GM19395 (cell line): ENCODE measurements around the gene OR2AG2.

Experiments used
- ATAC-seq: cut with Tn5 transposase; IDR thresholded peaks from one replicate; pipeline ENCODE4 v1.9.1; 2021; ENCODE audit warnings: mild to moderate bottlenecking, moderate library complexity; ENCODE audit not compliant: unreplicated experiment

Gene OR2AG2

DNA sequence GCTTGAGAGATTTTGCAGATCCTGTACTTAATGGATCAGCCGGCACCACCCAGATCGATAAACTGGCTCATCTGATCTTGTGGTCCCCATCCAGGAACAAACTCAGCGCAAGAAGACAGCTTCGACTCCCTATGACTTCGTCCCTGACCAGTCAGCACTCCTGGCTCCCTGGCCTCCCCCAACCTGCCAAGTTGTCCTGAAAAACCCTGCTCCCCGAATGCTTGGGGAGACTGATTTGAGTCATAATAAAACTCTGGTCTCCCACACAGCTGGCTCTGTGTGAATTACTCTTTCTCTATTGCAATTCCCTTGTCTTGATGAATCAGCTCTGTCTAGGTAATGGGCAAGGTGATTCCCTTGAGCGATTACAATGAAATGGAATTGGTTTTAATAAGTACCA, 29.5 kb downstream of the OR2AG2 start:
- ATAC-seq = no peak

DNA sequence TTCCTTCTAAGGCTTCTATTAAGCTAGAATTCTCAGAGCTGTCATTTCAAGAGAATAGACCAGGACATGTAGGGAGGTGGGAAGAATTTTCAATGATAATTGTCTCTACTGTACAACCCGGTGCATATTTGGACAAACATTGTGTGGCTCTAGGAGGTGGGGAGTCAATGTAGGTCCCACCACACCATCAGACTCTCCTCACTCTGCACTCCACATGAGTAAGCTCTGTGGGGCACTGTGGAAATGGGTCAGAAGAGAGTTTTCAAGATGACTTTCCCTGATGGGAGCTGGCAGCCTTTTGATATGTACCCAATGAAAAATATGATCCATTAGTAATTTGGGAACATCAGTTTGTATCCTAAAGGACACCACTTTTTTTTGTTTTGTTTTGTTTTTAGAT, 33.2 kb downstream of the OR2AG2 start:
- ATAC-seq = no peak

DNA sequence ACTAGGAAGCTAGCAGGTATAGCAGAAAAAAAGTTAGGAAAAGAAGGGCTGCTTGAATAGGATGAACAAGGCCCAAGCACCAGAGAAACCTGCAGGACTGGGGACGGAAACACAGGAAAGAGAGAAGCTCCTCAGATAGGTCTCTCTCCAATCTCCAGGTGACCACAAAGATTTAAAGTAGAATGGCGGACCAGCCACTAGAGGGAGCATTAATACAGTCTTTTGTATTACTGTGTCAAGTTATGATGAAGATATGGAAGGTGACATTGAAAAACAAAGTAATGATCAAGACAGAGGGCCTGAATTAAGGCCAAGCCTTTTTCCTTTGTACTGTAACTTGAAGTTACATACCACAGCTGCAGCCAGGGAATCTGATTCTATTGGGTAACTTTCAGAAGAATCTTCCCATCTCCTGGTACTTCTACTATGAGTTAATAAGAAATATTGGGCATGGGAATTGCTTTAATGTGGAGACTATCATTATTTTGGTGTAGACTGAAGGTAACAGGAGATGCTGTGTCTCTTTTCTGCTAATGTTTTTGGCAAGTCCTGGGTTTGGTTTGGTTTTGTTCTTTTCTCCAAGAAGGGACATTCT, 33.8 kb downstream of the OR2AG2 start:
- ATAC-seq = peak; percentile 84

DNA sequence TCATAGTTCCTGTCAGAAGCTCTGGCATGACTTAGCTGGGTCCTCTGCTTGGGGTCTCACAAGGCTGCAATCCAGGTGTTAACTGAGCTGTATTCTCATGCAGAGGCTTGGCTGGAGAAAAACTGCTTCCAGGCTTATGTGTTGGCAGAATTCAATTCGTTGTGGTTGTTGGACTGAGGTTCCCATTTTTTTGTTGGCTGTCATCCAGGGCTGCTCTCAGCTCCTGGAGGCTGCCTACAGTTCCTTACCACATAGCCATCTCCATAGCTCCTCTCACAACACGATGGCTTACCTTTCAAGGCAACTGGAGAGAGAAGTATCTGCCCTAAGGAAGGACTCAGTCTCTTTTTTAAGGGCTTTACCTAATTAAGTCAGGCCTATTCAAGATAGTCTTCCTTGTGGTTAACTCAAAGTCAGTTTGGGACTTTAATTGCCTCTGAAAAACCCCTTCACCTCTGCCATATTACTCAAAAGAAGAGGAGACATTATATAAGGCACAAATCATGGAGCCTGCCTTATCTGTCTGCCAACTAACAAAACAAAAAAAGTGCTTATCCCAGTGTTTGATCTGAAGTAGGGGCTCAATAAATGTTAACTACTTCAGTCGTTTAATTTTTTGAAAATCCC, 35.2 kb downstream of the OR2AG2 start:
- ATAC-seq = no peak

DNA sequence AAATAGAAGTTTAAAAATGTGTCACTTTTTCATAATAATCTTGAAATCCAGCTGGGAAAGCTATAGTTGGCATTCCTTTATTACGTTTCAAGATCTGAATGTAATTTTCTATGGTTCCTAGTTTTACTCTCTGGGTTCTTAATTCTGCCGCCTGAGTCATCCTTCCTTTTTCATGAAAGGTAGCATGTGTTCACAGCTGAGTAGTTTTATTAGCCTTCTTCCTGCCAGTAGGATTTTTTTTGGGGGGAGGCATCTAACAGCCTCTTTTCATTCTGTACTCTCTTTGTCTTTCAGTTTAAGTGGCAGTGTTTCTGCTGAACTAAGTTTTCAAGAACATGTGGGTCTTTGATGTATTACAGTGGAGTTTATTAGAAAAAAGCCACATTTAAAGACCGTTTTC, 36.5 kb downstream of the OR2AG2 start:
- ATAC-seq = no peak

DNA sequence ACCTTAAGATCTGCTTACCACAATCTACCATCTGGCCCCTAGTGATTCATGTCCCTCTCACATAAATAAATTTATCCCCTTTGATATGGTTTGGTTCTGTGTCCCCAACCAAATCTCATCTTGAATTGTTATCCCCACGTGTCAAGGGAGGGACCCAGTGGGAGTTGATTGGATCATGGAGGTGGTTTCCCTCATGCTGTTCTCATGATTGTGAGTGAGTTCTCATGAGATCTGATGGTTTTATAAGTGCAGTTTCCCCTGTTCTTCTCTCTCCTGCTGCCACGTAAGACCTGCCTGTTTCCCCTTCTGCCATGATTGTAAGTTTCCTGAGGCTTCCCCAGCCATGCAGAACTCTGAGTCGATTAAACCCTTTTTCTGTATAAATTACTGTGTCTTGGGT, 37.2 kb downstream of the OR2AG2 start:
- ATAC-seq = no peak

DNA sequence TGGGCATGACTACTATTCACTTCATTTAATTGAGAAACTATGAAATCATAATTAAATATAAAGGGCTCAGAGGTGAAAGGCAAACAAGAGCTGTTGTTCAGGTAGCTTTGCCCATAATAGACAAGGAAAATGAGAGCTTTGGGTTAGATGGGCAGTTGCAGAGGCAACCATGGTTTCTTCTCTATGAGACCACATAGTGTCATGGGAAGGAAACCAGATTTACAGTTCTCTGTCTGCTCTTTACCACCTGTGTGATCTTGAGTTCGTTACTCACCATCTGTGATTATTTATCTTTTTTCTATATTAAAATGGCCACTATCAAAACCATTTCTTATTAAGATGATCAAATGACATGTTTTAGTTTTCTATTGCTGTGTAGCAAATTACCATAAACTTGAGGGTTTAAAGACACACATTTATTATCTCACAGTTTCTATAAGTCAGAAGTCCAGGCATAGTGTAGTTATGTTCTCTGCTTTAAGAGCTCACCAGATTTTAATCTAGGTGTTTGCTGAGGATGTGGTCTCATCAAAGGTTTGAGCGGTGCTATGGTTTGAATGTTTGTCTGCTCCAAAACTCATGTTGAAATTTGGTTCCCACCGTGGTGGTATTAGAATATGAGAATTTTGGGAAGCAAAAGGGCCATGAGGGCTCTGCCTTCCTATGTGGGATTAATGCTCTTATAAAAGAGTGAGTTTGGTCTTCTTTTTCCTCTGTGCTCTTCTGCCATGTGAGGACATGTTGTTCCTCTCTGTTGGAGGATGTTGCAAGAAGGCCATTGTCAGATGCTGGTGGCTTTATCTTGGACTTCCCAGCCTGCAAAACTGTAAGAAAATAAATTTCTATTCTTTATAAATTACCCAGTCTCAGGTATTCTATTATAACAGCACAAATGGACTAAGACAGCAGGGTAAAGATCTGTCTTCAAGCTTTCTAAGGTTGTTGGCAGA, 38.2 kb downstream of the OR2AG2 start:
- ATAC-seq = no peak

DNA sequence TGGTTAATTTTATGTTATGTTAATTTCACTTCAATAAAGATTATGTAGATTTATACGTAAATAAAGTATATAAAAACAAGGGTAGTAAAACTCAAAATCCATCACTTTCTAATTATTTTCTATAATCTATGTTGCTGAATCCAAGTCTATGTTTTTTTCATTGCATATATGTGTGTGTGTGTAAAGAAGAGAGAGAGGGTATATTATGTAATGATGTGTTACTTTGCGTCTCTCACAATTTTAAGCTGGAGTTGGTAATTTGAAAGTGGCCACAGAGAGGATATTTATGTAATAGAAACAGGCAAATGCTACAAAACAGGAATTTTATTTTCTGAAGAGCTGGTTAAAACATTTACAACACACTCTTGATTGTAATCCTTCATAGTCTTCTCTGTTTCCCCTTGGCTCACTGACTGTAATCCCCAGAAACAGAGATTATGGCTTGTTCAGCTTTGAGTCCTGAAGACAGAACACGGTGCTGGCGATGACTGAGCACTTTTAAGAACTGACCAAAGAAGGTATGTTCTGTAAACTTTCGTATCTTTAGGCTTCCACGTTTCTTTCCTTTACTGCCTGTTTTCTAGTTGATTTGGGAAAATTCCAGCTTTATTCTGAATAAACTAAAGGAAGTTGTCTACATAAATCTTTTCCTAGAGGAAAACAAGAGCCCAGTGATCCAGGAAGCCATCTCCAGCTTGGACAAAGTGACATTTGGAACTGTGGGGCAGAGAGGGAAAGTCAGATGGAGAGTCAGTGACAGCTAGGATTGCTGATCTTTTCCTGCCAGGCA, 43.6 kb downstream of the OR2AG2 start:
- ATAC-seq = no peak

DNA sequence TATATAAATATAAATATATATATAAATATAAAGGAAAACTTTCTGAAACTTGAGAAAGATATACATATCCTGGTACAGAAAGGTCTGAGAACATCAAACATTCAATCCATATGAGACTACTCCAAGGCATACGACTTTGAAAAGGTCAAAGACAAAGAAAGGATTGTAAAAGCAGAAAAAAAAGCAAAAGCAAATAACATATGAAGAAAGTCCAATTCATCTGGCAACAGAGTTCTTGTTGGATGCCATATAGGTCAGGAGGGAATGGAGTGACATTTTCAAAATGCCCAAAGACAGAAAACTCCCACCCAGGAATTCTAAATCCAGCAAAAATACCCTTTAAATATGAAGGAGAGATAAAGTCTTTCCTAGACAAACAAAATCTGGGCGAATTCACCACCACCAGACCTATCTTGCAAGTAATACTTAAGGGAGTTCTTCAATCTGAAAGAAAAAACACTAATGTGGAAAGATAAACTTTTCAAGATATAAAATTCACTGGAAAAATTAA, 46.3 kb downstream of the OR2AG2 start:
- ATAC-seq = no peak

DNA sequence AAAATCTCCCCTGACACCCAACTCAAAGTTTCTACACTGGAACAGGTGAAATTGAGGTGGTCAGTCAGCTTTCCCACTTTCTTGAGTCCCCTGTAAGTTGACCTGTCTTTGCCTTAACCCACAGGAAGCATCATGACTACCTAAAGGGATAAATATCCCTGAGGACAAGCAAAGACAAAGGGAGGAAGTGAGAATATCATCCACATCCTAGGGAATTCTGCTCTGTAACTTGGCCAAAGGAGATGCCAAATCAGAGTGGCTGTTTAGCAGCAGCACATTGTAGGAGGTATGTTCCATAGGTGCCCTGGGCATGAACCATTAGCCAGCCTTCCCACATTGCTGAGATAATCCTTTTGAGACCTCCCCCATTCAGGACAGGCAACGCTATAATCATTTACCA, 47.8 kb downstream of the OR2AG2 start:
- no peak for ATAC-seq

DNA sequence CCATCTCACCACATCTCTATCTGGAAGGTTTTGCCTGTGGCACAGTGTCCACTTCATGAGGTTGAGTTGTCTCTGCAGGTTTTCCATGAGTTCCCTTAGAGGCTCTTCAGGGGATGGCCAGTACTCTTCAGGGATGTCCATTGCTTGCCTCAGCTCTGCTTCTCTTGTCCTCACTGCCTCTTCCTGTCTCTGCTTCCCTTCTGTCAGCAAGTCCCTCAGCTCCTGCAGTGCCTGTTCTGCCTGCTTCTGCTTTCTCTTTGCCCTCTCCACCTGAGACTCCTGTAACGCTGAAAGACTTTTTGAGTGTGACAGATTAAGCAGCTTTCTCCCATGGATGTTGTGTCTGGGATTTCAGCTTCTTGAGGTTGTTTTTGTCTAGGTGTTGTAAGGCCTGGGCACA, 50.4 kb downstream of the OR2AG2 start:
- ATAC-seq = no peak

DNA sequence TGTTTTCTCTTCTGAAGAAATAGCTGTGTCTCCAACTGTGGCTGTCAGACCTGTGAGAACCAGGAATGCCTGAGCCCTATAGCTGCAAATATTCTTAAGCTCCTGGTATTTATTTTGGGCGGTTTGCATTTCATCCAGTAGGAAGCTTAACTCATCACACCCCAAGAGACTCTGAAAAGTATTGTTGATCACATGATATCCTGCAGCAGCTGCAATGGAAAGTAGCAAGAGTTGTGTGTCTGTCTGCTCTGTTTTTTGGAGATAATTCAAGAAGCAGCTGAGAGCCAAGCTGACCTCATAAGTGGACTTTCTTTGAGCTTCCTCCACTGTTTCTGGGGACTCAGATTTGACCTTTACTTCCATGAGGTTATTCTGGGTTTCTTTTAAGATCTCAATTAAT, 52.2 kb downstream of the OR2AG2 start:
- no peak for ATAC-seq

DNA sequence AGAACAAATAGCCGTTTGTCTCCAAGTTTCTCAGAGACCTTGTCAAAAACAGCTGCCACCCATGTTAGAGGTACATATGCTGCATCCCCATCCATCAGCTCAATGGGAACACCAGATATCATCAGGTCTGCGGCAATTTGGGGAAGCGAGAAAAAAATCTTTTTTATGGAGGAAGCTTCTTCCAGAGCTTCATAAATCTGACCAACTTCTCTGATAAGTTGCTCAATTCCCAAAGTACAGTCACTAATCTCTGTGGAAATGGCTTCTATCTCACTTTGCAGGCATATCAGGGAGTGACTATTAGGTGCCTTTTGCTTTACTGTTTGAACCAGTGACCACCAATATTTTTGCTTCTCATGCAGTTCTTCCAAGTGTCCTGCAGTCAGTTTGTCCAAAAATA, 54.4 kb downstream of the OR2AG2 start:
- ATAC-seq = no peak
